Astrocyte of the hippocampus (primary cell): ENCODE data around the gene VWF.
A peak's percentile ranks its signal among the peaks of the same experiment; 100 is the strongest.

Experiments used
- DNase-seq: peaks from one replicate; pipeline ENCODE4 v3.0.0; 2011; ENCODE audit warnings: low read depth, low spot score

Gene VWF

GRCh38 chr12:6059860-6060565 is 64.5 kb downstream of the VWF start:
- no peak for DNase-seq

DNA sequence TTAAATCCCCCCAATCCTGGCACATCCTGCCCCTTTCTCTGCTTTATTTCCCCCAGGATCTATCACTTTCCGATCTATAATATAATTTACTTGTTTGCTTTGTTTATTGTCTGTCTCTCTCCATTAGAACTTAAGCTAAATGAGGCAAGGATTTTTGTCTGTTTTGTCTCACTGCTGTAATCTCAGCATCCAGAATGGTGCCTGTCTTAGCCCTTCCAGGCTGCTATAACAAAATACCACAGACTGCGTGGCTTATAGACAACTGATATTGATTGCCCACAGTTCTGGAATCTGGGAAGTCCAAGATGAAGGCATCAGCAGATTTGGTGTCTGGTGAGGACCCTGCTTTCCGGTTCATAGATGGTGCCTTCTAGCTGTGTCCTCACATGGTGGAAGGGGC is 65.2 kb downstream of the VWF start:
- no peak for DNase-seq

GRCh38 chr12:6058481-6059161 is 65.8 kb downstream of the VWF start:
- DNase-seq = no peak

DNA sequence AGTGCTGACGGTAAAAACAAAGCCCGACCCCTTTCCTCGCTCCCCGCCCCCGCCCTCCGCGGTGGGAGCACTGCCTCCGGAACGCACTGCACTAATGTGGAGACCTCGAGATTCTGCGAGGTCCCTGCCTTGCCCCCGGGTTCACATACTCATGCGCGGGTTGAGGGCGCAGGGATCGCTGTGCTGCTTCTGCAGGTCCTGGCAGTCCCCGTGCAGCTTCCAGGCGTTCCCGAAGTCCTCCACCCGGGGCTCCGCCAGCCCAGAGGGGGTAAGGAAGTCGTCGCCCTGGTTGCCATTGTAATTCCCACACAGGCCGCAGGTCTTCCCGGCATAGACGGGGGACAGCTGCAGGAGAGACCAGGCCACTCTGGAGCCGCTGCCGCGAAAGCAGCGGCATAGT is 66.8 kb downstream of the VWF start:
- peak; percentile 23 for DNase-seq

DNA sequence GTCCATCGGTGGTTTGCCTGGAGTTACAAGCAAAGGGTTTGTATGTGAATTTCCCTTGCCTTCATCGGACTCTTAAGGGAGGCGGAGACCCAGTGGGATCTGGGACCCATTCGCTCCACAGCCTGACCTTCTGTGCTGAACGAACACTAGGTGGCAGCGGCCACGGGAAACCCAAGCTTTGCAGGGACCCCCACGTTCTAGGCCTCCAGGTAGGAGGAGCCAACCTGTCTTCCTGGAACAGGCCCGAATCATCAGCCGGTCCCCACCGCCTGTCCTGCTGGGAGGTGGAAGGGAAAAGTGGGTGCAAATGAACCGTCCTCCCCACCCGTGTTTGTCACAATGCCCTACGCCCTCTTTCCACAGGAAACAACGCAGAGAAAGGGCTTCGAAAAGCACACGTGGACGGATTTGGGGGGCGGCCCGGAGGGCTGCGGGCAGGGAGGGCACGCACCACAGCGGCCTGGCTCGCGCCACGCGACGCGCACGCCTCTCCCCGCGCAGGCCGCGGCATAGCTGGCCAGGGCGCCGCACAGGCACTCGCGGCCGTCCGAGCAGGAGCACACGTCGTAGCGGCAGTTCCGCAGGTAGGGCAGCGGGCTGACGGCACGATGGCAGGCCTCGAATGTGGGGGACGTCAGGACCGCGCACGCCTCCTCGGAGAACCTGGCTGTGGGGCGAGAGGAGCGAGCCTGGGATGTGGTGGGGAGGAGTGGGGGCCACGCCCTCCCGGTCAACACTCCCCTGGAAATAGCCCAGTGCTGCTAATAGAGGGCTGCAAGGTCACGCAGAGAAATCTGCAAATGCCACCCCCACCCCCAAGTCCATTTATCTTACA is 67.8 kb downstream of the VWF start:
- DNase-seq = peak; percentile 29

DNA sequence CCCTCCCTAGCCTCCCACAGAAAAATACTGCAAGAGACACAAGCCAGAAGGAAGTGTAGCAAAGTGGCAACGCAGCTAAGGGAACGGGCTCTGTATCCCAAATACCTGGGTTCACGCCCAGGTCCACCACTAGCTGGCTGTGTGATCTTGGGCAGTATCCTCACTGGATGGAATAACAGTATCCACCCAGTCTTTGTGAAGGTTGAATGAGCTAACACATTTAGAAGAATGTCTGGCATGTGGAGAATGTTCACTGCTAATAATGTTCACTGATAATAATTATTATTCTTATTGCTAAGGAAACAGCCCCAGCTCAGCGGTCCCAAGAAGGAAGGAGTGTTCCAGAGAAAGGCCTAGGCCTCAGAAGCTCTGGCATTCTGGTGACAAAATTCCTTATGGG is 70.9 kb downstream of the VWF start:
- DNase-seq = peak; percentile 68

- peak; percentile 56 for DNase-seq
These were observed 71.5 kb downstream of the VWF start for GRCh38 chr12:6052940-6053329.

DNA sequence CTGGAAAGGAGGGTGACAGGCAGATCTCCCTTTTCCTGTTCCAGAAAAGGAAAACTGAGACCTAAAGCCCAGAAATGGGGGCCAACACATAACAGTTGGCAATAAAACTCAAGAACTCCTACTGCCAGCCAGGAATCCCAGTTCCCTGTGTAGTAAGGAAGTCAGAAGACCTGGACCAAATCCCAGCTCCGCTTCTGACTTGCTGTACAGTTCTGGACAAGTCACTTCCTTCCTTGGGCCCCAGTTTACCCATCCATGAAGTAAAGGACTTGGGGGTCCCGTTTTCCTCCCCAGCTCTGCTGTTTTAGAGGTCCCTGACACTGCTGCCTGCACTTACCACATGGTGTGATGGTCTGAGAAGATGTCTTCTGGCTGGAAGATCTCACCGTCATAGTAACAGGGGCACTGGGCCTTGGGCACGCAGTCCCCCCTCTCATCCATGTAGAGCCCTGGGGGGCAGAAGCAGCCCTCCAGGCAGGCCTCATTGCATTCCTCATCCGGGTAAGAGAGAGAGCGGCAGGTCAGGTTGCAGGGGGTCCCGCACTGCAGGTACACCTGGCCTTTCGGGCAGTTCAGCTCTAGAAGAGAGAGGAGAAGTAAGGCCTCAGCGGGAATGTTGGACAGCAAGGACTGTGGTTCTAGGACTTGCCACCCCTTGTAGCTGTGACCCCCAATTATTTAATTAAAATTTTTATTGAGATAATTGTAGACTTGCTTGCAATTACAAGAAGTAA is 72.1 kb downstream of the VWF start:
- no peak for DNase-seq

GRCh38 chr12:6049992-6050391 is 74.5 kb downstream of the VWF start:
- no peak for DNase-seq

DNA sequence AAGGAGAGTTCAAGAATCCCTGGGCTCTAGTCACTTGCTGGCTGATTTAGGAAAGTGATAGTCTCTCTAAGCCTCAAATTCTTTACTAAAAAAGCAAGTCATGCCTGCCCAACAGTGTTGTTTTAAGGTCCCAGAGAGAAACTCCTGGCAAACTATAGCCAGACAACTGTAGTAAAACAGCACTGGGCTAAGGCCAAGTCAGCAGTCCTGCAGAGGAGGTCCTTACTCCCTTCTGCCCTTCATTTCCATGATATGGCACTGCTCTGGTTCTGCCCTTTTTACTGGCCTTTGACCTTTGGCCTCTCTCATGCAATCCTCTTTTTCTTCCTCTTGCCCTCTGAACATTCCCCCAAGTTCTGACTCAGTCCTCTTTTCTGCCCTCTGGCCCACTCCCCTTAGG is 74.9 kb downstream of the VWF start:
- no peak for DNase-seq

GRCh38 chr12:6047249-6048237 is 76.9 kb downstream of the VWF start:
- no peak for DNase-seq

DNA sequence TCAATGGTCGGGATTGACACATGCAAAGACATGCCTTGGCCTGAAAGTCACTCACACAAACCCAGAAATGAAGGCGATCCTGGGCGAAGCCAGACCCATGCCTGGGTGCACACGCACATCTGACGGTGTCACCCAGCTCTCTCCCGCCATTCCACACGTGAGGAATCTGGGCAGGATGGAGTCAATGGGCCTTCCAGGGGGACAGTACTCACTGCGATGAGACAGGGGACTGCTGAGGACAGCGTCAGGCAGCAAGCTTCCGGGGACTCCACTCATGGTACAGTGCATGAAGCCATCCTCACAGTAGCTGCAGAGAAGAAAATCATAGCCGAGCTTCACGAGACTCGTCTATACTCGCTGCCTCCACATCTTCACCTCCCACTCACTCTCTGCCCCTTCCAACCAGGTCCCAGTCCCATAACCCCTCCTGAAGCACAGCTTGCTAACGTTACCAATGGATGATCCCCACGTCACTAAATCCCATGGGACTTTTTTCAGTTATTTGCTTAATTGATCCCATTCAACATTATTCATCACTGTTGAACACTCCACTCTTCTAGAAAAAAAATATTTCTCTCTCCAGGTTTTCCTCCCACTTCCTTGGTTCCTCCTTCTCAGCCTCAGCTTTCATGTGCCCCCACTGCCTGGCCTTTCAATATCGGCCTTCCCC is 77.8 kb downstream of the VWF start:
- DNase-seq = no peak

DNA sequence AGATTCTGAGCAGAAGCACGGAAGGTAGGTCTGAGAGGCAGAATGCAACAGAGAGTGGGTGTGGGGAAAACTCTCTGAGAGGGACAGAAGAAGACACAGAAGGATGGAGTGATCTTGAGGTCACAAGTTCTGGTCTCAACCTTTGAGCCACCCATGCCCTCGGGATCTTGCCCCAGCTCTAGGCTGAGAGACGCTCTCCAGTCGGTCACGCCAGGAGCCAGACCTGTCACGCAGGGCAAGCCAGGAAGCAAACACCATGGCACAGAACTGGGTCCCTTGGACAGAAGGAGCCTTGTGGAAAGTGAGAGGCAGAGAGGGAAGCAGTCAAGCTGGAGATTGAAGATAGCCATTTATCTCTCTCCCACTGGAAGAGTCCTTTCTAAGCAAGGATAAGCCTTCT is 79.0 kb downstream of the VWF start:
- no peak for DNase-seq

DNA sequence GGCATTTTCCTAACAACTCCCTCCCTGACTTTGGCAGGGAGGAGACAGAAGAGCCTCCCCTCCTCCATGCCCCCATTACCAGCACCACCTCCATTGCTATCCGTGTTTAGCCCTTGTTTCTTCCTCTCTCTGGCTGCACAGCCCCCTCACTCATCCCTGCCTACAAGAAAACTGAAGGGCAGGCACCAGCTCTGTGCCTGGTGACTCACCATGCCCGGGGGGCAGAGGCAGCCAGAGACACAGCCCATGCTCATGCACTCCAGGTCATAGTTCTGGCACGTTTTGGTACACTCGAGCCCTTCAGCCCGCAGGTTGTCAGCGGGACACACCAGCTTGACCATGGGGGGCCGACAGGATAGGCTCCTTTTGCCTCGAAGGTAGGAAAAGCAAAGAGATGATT is 80.4 kb downstream of the VWF start:
- peak; percentile 39 for DNase-seq

GRCh38 chr12:6042446-6042845 is 82.0 kb downstream of the VWF start:
- DNase-seq = no peak

DNA sequence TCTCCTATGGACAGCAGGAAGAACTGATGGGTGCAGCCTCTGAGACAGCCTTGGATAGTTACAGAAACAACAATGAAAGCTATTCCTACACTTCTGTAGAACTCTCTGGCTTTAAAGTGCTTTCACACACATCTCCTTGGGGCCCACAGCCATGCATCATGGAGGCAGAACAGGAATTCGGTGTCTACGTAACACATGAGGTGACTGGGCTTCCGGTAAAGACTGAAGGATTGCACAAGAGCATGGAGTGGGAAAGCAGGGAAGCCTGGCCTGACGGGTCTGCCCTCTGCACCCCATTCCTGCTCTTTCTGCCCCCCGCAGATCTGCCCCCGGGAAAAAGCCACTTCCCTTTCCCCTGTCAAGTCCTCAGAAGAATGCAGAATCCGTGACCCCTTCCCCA is 82.6 kb downstream of the VWF start:
- no peak for DNase-seq

GRCh38 chr12:6040815-6041214 is 83.7 kb downstream of the VWF start:
- no peak for DNase-seq

DNA sequence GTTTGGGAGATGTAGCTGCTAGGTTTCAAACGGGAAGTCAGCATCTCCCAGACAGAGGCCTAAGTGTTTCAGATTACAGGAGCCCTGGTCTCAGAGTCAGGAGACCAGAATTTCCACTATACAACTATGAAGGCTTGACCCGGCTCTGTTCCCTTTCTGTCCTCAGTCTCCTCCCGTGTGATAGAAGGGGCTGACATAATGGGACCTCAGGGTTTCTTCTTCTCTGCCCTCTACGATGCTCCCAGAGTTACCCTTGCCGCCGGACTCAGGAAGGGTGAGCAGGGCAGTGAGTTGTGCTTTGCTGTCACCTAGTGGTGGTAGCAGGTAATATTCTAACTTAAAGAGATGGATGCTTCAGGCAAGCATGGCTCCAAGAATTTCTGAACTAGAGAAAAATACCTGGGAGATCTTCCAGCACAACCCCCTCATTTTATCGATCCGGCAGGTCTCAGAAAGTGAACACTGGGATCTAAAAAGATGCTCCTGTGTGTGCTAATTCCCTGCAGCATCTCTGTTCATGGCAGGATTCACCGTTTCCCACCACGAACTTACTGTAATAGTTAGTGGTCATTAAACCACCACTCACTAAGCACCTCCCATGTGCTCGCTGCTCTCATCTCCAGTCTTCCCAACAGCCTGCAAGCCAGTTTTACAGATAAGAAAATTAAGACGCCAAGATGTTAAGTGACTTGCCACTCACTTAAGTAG is 84.4 kb downstream of the VWF start:
- peak; percentile 84 for DNase-seq

DNA sequence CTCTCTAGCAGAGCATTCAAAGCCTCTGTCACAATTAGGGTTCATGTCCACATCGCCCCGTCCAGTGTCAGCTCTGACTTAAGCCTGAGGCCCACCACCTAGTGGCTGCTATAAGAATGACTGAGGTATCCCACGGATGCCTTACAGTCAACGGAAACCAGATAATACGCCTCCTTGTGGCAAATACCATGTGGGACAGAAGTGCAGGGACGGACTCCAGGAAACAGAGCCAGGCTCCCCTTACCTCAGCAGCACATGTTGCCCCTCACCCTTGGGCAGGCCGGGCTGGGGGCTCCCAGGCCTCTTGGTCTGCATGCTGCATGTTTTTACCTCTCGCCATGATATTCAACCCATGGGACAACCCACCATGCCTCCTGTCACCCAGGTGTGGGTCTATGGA is 86.3 kb downstream of the VWF start:
- DNase-seq = peak; percentile 74

DNA sequence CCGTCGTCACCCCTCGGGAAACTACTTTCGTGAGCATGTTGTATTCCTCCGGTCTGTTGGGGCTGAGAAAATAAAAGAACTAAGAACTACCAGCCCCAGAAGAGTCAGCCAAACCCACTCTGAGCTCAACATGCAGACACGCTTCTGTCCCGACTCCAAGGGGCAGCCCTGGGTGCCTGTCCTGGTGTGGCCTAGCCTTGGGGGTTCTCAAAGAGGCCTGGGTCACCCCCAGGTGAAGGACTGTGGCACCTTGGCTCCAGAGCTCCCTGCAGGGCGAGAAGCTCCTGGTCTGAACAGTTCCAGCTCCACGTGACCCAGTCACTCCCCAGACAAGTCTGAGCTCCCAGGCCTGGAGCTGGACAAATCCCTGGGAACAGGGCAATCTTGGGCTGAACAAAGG is 87.0 kb downstream of the VWF start:
- DNase-seq = no peak
